B cell (primary cell): Measurements from ENCODE around the gene LDLRAD2.

Experiments used
- EZH2 ChIP-seq: IDR thresholded peaks from 2 replicates; pipeline ENCODE4 v1.6.1; 2012; ENCODE audit warnings: borderline replicate concordance, low read depth, mild to moderate bottlenecking, moderate library complexity, low read length; ENCODE audit not compliant: insufficient read depth, poor library complexity, severe bottlenecking
- TF ChIP-seq, protein P1 (sequence below): fragments of 200-600 bp; IDR thresholded peaks from one replicate; pipeline ENCODE4 v1.8.0; 2022; ENCODE audit warnings: antibody characterized with exemption, mild to moderate bottlenecking

DNA sequence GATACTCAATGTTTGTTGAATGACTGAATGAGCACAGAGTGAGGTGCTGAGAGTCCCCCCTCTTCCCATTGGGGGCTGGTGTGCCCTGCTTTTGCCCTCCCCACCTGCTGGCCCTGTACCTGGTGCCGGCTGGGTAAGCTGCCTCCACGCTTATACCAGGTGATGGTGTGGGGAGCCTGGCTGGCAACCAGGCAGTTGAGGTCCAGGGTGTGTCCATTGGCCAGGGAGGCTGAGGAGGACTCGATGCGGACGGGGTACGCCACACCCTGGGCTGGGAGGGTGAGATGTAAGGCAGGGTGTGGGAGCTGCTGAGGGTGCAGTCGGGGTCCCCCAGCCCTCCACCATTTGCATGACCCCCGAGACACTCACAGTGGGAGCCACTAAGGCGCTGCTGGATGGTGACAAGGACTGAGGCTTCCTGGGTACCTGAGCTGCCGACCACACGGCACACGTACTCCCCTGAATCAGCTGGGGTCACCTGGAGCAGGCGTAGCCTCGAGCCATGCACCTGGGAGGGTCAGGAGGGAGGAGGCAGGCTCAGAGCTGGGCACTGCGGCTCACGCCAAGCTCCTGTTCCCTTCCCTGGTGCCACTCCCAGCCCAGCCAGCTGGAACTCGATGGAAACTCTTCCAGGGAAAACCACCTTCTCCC lies 36.6 kb downstream of the LDLRAD2 start:
- no peak for TF ChIP-seq EZH2
- TF ChIP-seq, protein P1, sequence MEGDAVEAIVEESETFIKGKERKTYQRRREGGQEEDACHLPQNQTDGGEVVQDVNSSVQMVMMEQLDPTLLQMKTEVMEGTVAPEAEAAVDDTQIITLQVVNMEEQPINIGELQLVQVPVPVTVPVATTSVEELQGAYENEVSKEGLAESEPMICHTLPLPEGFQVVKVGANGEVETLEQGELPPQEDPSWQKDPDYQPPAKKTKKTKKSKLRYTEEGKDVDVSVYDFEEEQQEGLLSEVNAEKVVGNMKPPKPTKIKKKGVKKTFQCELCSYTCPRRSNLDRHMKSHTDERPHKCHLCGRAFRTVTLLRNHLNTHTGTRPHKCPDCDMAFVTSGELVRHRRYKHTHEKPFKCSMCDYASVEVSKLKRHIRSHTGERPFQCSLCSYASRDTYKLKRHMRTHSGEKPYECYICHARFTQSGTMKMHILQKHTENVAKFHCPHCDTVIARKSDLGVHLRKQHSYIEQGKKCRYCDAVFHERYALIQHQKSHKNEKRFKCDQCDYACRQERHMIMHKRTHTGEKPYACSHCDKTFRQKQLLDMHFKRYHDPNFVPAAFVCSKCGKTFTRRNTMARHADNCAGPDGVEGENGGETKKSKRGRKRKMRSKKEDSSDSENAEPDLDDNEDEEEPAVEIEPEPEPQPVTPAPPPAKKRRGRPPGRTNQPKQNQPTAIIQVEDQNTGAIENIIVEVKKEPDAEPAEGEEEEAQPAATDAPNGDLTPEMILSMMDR, result no peak
